Activated T-helper 1 cell treated with anti-CD3 and anti-CD28 coated beads, Interleukin-2, amount 50 U/mL, for 16 hours (primary cell): Measurements from ENCODE around the gene MYADML2.
"Not testable (repeated sequence)": the region's sequence is repeated elsewhere in the genome, so short reads cannot be mapped to it uniquely, and the experiment has no call there.

Experiments
- DNase-seq, 2 donors: peaks; one replicate each; pipeline ENCODE4 v3.0.0-alpha.2; 2020; ENCODE audit warnings: low read depth in 1 of 2, low spot score in 1 of 2

Gene MYADML2

DNA sequence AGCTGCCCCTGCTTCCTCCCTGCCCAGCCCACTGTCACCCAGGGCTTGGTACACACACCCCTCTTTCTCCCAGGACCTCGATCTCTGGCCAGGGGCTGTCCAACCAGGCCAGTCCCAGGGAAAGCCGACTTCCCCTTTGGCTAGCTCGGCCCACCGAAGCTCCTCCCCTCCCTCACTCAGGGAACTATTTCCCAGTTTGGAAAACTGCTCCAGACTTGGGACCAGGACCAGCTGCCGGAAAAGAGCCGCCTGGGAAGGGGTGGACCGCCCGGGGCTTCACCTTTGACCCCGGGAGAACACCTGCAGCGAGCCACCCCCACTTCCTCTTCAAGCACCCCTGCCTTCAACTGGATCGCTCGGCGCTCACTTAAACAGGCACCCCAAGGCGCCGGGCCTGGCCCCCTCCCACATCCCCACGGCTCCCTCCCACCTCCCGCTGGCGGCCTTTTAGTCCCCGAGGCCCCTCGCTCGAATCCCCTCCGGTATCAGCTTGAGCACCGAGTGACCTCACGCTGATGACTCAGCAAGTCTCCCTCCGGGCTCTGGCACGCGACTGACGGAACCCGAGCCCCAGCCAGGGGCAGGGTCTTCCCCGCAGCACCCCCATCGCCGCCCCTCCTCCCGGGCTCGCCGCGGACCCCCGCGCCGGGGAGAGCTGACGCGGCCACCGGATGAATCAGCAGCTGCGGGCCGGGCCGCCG is 20.4 kb downstream of the MYADML2 start:
- peak in 1 of 2 donors; percentile 55 for DNase-seq

DNA sequence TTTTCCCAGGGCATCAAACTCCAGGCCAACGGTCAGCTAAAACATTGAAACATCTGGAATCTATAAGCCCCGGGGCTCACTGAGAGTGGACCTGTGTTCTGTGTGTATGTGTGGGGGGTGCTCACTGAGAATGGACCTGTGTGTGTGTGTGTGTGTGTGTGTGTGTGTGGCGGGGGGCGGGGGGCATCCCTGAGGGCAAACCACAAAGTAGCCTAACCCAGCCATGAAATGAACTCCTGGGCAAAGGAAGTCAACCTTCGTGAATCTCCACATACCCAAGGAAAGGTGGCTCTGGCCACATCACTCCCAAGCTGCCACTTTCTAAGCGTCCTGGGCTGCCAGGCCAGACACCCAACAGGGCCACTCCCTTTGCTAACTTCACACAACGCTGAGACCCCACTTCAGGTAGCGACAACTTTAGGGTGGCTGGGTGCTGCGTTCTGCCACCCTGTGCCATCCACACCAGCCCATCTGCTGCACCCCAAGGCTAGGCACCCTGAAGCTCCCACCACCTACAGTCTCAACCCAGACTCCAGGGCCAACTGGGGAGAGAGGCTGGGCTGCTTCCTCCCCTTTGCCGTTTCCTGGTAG is 21.1 kb downstream of the MYADML2 start:
- no peak for DNase-seq

DNA sequence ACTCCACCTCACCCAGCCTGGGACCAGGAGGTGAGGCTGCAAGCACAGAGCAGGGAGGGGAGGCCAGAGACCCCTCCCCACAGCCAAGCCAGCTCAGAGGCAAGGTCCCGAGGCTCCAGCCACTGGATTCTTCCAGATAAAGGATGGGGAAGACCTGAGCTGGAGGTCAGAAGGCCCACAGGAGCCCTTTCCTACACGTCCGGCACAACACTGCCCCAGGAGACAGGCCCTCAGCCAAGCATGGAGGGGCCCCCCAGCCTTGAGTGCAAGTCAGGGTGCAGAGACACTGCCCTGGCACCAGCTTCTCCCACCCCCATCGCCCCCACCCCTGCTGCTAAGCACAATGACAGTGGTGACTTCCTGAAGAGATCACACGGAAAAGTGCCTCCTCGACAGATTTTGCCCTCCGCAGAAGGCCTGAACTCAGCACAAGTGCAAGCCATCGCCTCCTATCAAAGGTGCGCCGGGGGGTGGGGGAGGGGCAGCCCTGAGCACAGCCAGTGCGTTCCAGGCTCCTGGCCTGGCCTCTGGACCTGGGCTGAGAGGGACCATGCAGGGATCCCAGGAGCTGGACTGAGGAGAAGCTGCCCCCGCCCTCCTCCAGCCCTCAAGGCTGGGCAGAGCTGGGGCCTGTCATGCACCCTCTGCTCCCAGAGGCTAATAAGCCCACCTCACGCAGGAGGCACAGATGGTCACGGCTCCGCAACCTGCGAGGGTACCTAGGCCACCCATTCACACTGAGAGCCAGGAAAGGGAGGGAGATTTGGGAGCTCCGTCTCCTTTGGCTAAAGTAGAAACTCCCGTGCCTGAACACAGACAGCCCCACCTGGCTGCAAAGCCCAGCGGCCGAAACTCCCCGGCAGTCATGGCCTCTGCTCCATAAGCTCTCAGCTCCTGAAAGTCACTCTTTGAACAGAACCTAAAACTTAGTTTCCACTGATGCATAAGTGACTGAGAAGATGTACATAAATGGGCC is 22.2 kb downstream of the MYADML2 start:
- no peak for DNase-seq

DNA sequence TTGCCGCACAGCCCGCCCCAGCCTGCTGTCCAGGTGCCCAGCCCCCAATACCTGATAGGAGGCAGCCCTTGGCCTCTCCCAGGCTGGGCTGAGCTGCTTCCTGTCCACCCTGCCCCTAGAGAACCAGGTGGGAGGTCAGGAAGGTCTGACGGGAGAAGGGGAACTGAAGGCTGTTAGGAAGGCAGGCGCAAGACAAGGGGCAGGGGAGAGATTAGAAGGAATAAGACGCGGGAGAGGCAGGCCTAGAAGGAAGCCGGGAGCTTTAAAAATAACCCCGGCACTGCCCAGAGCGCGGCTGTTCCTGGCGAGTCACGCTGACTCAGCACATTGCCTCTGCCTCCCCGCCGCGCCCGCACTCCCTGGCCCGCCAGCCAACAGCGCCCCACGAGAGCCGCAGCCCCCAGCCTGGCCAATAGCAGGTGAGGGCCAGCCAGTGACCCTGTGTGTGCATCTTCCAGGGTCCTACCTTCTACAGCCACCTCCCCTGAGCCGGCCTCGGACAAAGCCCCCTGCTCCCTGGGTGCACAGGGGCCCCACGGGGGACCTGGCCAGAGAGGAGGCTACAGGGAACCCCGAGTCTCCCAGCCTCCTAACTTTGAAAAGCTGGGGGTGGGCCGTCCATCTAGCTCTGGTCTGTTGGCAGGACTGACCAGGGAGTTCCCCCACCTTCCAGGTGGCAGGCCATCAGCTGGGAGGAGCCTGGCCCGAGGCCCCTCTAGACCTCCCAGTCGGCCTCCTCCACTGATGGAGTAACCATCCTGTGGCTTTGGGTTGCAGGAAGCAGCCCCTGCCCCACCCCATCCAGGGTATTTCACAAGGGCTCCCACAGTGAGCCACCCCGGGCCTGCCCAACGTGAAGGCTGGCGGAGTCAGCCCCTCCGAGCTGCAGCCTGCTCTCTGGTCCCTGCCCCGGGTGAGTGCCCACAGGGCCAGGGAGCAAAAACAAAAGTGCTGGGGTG is 23.5 kb downstream of the MYADML2 start:
- DNase-seq: no peak

DNA sequence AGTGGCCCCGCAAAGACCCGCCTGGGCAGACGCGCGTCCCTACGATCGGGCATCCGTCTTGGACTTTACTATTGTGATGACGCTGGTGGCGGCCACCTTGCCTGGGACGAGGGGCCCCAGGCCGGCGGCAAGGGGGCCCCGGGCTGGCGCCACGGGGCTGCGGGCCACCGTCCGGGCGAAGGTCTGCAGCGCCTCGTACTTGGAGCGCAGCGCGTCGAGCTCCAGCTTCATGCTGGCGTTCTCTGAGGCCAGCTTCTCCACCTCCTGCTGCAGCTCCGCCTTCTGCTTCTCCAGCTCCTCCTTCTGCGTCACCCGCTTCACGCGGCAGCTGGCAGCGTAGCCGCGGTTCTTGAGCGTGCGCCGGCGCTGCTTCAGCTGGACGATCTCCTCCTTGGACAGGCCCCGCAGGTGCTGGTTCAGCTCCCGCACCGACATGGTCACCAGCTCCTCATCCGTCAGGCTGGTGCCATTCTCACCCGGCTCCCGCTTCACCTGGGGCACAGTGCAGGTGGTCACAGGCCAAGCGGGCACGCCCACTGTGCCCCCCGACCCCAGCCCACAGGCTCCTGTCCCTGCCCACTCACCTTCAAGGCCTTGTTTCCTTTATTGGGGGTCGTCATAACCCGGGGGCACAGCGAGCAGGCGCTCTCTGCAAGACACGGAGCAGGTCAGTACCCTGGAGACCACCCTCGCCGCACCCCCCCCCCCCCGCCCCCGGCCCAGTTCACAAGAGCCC is 24.3 kb downstream of the MYADML2 start:
- DNase-seq: no peak

DNA sequence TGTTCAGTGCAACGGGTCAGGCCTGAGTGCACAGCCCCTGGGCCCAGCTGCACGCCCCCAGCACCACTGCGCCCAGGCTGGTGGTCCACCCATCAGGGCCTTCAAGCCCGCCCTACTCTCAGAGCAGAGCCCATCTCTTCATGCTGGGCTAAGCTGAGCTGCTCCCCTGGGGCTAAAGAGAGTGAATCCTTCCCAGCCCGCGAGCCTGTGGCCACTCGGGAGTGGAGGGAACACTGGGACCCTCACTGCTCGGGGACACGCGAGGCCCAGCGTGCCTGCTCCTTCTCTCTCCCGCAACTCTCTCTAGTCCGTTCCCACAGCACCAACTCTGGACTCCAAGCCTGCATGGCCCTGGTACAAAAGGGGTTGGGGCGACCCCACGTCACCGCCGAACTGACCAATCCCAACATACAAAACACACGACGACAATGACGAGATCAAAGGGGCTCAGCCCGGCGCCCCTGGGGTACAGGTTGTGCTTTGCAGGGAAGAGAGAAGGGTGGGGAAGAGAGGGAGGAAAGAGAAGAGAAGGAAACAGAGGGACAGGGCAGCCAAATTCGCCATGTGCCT is 25.0 kb downstream of the MYADML2 start:
- DNase-seq: no peak

DNA sequence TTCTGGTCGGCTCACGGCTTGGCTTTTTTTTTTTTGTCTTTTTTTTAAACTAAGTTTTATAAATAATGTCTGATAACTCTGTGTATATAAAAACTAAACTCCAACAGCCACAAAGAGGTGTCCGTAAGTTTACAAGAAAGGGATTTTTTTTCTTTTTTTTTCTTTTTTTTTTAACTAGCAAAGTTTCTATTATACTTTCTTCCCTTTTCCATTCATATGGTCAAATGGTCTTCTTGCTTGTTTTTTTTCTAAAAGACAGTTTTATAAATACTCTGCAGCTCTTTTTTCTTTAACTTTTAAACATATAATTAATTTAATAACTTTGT is 25.5 kb downstream of the MYADML2 start:
- no peak for DNase-seq

DNA sequence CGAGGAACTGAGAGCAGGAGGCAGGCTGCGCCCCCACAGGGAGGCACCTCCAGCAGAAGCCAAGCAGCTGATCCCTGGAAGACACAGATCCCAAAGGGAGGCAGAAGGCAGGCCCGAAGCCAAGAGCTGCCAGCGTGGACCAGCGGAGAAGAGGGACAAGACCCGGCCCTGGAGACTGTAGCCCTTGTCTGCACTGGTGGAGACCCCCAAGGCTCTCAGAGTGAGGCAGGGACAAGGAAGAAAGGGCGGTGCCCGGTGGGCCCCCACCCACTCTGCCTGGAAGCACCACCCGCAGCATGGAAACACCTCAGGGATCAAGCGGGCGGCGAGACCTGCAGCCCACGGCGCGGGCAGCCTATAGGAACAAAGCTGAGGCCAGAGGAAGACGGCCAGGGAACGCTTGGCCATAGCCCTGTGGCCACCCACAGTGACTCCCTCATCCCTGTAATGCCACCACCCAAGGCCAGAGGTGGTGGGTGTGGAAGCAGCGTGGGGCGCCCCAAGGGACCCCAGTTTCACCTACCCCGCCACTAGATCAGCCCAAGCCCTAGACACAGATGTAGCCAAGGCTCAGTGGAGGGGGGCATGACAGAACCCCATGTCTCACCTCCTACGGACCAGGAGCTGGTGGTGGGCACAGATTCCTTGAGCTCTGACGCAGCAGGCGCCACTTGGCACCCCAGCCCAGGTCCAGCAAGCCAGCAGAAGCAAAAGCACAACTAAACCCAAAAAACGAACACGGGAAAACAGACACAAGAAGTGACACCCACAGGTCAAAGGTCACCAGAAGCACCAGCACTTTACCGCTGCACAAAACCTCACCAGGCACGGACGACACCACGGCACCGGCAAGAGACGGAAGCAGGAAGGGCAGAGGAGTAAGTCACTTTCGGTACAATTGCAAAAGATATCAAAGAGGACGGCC is 26.2 kb downstream of the MYADML2 start:
- no peak for DNase-seq

DNA sequence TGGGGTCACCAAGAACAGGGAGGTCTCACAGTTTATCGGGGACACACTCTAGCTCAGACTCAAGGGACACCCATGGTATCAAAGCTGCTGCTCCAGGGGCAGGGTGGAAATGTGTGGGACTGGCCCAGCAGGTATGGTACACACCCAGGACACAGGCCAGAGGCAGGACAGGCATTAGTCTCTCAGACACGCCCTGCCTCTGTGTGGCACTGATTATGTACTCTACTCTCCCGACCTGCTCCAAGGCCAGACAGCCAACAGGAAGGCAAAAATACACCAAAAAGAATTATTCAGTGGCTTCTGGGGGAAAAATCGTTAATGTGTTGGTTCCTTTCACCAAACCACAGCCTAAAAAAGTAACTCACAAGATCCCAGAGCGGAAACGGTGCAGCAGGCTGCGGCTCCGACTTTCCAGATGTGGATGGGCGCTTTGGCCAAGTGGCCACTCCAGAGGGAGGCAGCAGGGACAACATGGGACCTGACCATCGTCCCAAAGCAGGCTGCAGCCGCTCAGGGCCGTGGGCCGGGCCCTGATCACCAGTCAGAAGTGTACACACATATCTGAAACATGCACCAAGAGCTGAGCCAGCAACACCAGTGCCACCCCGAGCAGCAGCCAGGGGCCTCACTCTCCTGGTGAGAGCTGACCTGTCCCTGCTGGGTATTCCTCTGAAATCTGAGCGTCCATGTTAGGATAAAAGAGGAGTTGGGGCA is 28.0 kb downstream of the MYADML2 start:
- no peak for DNase-seq

DNA sequence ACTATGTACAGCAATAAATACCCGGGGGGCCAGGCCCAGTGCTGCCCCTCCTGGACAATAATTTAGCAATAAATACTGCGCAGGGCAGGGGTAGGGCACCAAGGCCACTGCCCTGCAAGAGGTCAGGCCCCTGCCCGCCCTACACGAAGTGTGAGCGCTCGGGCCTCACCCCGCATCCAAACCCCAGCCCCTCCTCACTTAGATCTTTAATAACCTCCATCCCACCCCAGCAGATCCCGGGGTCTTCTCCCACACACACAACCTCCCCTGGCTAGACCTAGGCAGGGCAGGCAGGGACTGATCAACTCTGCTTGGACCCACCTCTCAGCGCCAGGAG is 28.7 kb downstream of the MYADML2 start:
- DNase-seq: not testable (repeated sequence)

DNA sequence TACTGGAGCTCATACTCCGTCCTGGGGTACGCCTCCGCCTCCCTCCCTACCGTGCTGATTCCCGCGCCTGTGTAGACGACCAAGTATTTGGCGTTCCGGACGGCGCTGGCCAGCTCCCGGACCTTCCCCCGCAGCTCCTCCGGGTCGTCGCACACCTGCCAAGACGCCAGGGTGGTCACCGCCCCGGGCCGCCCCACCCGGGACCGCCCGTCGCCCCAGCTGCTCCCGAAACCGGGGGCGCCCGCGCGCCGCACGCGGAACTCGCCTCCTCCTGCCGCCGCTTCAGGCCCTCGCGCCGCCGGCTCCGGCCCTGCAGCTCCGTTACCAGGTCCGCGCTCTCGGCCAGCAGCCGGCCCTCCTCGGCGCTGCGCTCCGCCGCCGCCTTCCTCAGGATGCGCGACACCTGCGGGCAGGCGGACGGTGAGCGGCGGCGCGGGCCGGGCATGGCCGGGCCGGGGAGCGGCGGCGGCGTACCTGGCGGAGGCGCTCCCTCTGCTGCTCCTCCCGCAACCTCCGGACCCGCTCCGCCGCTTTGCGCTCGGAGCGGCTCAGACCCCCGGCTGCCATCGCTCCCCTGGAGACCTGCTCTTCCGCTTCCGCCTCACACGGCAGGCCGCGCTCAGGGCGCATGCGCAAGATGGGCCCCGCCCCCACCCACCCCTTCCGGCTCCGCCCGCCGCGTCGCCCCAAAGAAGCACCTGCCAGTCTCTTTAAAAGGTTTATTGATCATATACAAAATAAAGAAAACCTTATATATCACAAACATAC is 29.3 kb downstream of the MYADML2 start, which contains the start of gene SIRT7:
Gene SIRT7 (minus strand): TSS at position 612 of the 768 bp plus-strand sequence. CDS start 45 bp downstream, at position 567.
- DNase-seq: peak; percentile 65 to 78

DNA sequence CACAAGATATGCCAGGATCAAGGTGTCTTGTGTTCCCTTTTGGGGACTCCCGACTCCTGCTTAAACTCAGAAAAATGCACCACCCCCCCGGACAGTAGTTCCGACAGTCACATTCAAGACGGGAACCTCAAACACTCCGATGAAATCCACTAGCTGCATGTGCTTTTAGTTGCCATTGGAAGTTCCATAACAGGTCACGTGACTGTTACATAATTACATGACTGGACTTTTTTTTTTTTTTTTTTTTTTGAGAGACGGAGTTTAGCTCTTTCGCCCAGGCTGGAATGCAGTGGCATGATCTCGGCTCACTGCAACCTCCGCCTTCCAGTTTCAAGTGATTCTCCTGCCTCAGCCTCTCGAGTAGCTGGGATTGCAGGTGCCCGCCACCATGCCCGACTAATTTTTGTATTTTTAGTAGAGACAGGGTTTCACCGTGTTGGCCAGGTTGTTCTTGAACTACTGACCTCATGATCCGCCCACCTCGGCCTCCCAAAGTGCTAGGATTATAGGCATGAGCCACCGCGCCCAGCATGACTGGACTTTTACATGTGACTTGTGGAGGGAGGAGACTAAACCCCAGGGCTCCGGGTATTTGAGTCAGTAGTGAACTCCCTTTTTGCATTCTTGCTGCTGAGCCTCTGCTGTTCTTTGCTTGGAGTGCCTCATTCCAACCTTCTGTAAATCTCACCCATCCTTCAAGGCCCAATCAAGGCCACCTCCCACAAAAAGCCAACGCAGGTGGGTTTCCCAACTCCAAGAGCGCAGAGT is 30.6 kb downstream of the MYADML2 start:
- DNase-seq: no peak

DNA sequence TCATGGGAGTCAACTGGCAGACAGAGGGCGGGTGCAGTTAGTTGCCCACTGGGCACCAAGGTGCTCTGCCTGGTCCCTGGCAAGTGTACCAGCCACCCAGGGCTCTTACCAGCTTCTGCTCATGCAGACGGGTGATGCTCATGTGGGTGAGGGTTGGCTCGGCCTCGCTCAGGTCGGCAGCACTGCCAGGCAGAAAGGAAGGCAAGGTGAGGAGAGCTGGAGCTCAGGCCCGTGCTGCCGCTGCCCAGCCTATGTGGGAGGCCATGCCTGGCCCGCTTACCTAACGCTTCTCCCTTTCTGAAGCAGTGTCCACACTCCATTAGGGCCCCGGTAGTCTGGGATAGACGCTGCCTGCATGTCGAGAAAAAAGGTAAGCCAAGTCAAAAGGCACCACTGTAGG is 31.7 kb downstream of the MYADML2 start:
- no peak for DNase-seq

DNA sequence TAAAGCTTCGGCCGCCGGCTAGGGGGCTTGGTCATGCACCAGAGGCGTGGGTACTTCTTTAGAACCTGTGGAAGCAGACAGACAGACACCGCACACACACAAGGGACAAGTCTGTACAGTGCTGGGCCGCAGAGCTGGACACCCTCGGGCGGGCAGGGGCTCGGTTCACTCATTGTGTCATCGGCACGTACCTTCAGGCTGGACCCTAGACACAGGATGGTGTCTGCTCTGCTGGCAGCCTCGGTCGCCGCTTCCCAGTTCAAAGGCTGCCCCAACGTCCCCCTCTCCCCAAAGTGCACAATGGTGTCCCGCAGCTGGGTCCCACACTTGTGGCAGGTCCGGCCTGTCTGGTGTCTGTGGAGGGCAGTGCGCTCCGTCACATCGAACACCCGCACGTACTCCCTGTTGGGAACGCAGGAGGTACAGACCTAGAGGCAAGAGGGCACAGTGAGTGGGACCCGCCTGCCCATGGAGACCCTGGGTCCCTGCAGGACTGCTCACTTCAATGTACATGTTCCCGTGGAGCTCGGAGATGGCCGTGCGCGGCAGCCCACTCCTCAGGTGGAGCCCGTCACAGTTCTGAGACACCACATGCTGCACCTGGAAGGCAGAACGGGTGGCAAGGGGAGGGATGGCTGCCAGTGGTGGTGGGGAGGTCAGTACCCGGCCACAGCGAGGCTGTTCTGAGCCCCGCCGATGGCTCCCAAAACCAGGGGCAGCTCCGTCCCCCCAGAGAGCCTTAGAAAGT is 32.8 kb downstream of the MYADML2 start:
- DNase-seq: no peak

DNA sequence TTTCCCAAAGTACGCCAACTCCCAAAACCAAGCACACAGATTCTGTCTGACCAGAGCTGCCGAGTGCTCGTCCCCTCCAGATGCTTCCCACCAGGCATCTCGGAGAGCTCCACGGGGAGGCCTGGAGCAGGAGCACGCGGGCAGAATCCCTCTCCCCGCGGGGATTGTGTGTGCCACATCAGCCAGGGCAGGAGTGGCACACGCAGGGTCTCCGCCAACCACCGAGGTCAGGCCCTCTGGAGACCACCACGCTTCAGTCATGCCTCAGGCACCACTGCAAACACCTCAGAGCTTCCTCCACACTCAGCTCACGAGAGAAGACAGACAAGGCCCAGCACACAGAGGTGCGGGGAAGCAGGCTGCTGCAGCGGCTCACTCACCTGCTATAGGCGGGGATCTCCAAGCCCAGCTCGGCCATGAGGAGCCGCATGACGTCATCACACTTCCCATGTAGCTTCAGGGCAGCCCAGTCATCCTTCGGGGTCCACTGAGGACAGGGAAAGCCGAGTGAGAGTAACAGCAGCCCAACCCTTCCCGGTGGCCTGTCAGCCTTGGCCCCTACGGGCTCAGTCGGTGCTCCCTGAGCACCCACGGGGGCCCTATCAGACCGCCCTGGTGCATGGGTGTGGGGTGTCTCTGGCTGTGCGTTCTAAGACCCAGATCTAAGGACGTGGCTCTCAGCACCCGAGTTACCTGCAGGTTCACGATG is 33.5 kb downstream of the MYADML2 start:
- DNase-seq: no peak
